Pancreas (tissue), 10 donors: ENCODE measurements around the gene UBE2N. TPM values are rescaled to one million over a fixed set of nuclear protein-coding genes. Genes with fewer than 3 reads are reported as not detected.
A peak's percentile ranks its signal among the peaks of the same experiment; 100 is the strongest.
"Not testable (repeated sequence)": the region's sequence is repeated elsewhere in the genome, so short reads cannot be mapped to it uniquely, and the experiment has no call there.

Experiments
- ATAC-seq, 4 donors: fragments of 200-7000 bp; cut with Tn5 transposase; one replicate each; pipeline versions ENCODE4 v1.8.0 to v1.9.1; 2020; ENCODE audit warnings: mild to moderate bottlenecking in 4 of 4, moderate library complexity in 4 of 4
- DNase-seq, 6 donors: peaks; one replicate each; pipeline ENCODE4 v3.0.0-alpha.2; 2020
- FAIRE-seq: peaks from 2 replicates; lab custom pipeline; 2012; peaks lifted over from hg19 to GRCh38; lab: Jason Lieb, UNC
- H3K27ac ChIP-seq, 4 donors: fragments of 200-600 bp; sonication (generic); 1 replicate in 3 of 4; 2 replicates in 1 of 4; pipeline versions ENCODE4 v1.5.0 to v1.8.0; 2020
- H3K27me3 ChIP-seq, 4 donors: fragments of 200-600 bp; one replicate each; pipeline ENCODE4 v1.8.0; 2021
- H3K36me3 ChIP-seq, 3 donors: fragments of 200-600 bp; sonication (generic) in 1 of 3; one replicate each; pipeline versions ENCODE4 v1.5.0 to v1.8.0; 2020 to 2021
- H3K4me1 ChIP-seq, 3 donors: fragments of 200-600 bp; one replicate each; pipeline ENCODE4 v1.8.0; 2021
- H3K4me3 ChIP-seq, 4 donors: fragments of 200-600 bp; sonication (generic) in 2 of 4; one replicate each; pipeline versions ENCODE4 v1.5.0 to v1.8.0; 2020 to 2021
- H3K9me3 ChIP-seq, 4 donors: fragments of 200-600 bp; one replicate each; pipeline ENCODE4 v1.8.0; 2021
- WGBS, 2 donors: extraction: QIAGEN DNeasy Blood & Tissue Kit; methylation state at CpG; one replicate each; pipeline ENCODE4 v1.1.7; 2013; 5-methylcytosine and 5-hydroxymethylcytosine counted together
- intact Hi-C, 3 donors: fragments of 100-400 bp; cut with DNase I; formaldehyde crosslinking; loops; one replicate each; pipeline versions ENCODE4 v1.11.1 to v1.14.2; 2022
- polyA plus RNA-seq, 2 donors: library from polyadenylated mRNA; stranded (reverse); fragments of 200-250 nt; gene quantifications; one replicate each; pipeline ENCODE4 v1.2.3, GENCODE V29; 2013
- total RNA-seq, 6 donors: library from RNA; stranded (reverse); fragmentation: NEBNext Ultra II Directional in 4 of 6; extraction: Animal tissue kit (Norgen Biotek cat#: 25700) in 4 of 6; gene quantifications; one replicate each; pipeline versions ENCODE4 v1.2.1 to v1.2.4, GENCODE V29; 2021 to 2023
- TF ChIP-seq, protein P1 (sequence below), 4 donors: fragments of 200-600 bp; sonication (generic) in 3 of 4; IDR thresholded peaks; one replicate each; pipeline versions ENCODE4 v1.5.0 to v1.8.0; 2021; ENCODE audit warnings: antibody characterized with exemption in 4 of 4
- donor health status: healthy with polysubstance abuse.
- donor health status: DM: no; HTN: no; CAD: no; lungs with moderate emphysema.
- donor health status: DM: no; HTN: no; CAD: no.
- donor health status: control.
- donor health status: control.
- donor health status: Bipolar disorder and iron deficiency.
- donor health status: DM: yes; HTN: yes; CAD: no.
- donor health status: DM: no; HTN: no; CAD: no.
- donor health status: DM: no; HTN: no; CAD: no.
- donor health status: DM: yes; HTN: yes; CAD: no.

UBE2N gene
- total and polyA plus RNA-seq, 8 donors, result 14.7 to 33.2 (median 21.5) TPM

DNA sequence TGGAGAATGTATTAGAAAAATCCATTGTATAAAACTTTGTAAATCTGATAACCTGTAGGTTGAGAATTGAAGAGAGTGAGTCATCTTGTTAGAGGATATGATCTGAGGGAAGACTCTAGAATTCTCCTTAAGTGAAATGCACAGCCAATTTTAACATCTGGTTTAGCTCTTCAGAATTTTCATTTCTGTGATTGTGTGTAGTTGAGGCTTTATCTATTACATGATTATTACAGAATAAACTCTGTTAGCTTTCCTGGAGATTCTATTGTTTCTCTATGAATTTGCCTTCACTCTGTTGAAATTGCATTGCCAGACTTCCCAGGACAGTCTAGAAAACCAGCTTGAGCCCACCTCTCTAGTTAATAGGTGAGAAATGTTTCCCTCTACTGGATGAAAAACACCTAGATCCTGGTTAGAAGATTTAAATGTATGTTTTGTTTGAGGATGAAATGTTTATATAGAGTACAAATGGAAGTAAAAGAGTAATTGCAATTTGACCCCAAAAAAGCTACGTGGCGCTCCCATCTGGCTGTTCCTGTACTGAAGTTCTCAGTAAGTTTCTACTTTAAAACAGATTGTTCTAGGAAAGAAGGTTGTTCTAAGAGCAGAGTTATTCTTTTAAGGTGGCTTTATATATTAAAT lies 61.1 kb downstream of the UBE2N start:
- 30 to 49% methylated on average over 2 of the region's 2 CpGs for WGBS, 2 donors
- TF ChIP-seq, protein P1, sequence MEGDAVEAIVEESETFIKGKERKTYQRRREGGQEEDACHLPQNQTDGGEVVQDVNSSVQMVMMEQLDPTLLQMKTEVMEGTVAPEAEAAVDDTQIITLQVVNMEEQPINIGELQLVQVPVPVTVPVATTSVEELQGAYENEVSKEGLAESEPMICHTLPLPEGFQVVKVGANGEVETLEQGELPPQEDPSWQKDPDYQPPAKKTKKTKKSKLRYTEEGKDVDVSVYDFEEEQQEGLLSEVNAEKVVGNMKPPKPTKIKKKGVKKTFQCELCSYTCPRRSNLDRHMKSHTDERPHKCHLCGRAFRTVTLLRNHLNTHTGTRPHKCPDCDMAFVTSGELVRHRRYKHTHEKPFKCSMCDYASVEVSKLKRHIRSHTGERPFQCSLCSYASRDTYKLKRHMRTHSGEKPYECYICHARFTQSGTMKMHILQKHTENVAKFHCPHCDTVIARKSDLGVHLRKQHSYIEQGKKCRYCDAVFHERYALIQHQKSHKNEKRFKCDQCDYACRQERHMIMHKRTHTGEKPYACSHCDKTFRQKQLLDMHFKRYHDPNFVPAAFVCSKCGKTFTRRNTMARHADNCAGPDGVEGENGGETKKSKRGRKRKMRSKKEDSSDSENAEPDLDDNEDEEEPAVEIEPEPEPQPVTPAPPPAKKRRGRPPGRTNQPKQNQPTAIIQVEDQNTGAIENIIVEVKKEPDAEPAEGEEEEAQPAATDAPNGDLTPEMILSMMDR (IDR thresholded peaks at IDR 0.05), result no peak
- FAIRE-seq (no peak), ATAC-seq (no peak), DNase-seq (no peak)
- Histone ChIP-seq H3K27ac (peak overlapping the region in 3 of 4 donors; percentile 19 to 95 (median 93)), H3K4me1 (peaks cover 3 to 13% (median 7%) of the 10 kb centered on the region in 3 donors), H3K36me3 (no peaks in the 10 kb centered on the region), H3K4me3 (peak overlapping the region in 3 of 4 donors; percentile 9 to 95 (median 85)), H3K27me3 (no peaks in the 10 kb centered on the region), H3K9me3 (no peaks in the 10 kb centered on the region)
- intact Hi-C loops, result no loop called here

DNA sequence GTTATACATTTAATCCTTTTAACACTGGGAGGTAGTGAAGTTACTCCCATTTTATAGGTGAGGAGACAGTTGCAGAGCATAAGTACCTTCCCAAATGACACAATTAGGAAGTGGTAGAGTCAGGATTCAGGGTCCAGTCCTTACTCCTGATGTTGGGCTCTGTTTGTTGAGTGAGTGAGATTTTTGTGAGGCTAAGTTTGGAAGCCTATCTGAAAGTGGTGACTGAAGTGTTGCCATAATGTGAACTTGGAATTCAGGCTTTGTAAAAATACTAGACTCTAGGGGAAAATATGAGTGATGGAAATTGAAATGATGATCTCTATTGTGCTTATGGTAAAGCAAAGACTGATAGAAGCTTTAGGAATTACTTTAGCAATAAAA lies 61.8 kb downstream of the UBE2N start:
- no peaks in the 10 kb centered on the region for H3K27me3 ChIP-seq
- FAIRE-seq, result no peak
- ATAC-seq, result no peak
- no peaks in the 10 kb centered on the region for H3K9me3 ChIP-seq
- no peak for DNase-seq
- H3K36me3 ChIP-seq, result no peaks in the 10 kb centered on the region
- H3K4me1 ChIP-seq, result peaks cover 3 to 13% (median 7%) of the 10 kb centered on the region in 3 donors
- peak overlapping the region; percentile 78 to 95 (median 83) for H3K4me3 ChIP-seq
- TF ChIP-seq, protein P1 (IDR thresholded peaks at IDR 0.05), result no peak
- peak overlapping the region in 3 of 4 donors; percentile 3 to 95 (median 93) for H3K27ac ChIP-seq
- intact Hi-C loops, result no loop called here

DNA sequence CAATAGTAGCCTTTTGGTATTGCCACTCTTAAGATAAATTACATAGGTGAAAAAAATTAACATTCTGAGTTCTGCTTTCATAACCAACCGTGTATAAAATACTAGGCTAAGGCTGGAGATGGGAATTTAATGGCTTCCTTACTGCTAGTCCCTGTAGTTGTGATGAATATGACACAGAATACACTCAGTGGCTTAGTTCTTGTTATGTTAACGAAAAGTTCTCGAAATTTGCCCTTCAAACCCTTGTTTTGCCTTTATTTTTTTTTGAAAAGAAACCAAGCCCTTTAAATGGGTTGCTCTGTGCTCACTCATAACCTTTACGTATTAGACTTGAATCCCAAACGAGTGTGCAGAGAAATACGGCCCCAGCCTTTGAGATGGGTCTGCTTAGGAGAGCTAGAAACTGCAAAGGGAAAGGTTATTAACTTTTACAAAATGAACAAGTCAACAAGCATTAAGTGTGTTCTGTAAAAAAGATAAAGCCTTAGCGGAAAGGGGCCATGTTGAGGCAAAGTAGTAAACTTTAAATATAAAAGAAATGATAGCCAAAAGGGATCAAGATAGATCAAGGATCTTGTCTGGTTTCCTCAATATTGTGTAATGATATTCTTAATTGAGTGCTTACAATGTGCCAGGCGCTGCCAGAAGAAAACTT lies 62.3 kb downstream of the UBE2N start:
- Histone ChIP-seq H3K4me1 (peaks cover 3 to 13% (median 7%) of the 10 kb centered on the region in 3 donors), H3K4me3 (peak overlapping the region; percentile 78 to 95 (median 83)), H3K27me3 (no peaks in the 10 kb centered on the region), H3K9me3 (no peaks in the 10 kb centered on the region), H3K36me3 (no peaks in the 10 kb centered on the region), H3K27ac (peak overlapping the region; percentile 3 to 95 (median 90))
- no peak for ATAC-seq
- intact Hi-C loops, result no loop called here
- no peak for DNase-seq
- FAIRE-seq, result no peak
- TF ChIP-seq, protein P1 (IDR thresholded peaks at IDR 0.05), result no peak
- 2 to 3% methylated on average over 8 of the region's 8 CpGs for WGBS, 2 donors

DNA sequence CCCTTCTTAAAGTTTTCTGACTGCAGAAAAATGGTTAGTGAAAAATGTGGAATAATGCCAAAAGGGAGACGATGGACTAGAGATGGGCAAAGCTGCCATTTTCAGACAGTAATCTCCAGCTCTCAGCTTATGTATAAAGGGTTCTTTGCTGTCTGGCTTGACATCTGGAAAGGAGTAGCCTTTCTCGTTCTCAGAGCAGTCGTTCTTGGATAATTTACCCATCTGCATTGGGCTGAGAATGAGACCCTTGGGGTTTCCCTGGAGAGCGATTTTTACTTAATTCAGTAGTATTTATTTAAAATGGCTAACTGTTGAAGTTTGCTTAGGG lies 62.8 kb downstream of the UBE2N start:
- 0 to 1% methylated on average over 4 of the region's 4 CpGs for WGBS, 2 donors
- TF ChIP-seq, protein P1 (IDR thresholded peaks at IDR 0.05), result no peak
- no peak for FAIRE-seq
- peaks cover 7 to 13% (median 7%) of the 10 kb centered on the region in 3 donors for H3K4me1 ChIP-seq
- DNase-seq, result no peak
- ATAC-seq, result no peak
- H3K27me3 ChIP-seq, result no peaks in the 10 kb centered on the region
- H3K36me3 ChIP-seq, result no peaks in the 10 kb centered on the region
- intact Hi-C loops, result no loop called here
- H3K27ac ChIP-seq, result peak overlapping the region; percentile 85 to 95 (median 90)
- peak overlapping the region; percentile 78 to 95 (median 83) for H3K4me3 ChIP-seq
- H3K9me3 ChIP-seq, result no peaks in the 10 kb centered on the region

DNA sequence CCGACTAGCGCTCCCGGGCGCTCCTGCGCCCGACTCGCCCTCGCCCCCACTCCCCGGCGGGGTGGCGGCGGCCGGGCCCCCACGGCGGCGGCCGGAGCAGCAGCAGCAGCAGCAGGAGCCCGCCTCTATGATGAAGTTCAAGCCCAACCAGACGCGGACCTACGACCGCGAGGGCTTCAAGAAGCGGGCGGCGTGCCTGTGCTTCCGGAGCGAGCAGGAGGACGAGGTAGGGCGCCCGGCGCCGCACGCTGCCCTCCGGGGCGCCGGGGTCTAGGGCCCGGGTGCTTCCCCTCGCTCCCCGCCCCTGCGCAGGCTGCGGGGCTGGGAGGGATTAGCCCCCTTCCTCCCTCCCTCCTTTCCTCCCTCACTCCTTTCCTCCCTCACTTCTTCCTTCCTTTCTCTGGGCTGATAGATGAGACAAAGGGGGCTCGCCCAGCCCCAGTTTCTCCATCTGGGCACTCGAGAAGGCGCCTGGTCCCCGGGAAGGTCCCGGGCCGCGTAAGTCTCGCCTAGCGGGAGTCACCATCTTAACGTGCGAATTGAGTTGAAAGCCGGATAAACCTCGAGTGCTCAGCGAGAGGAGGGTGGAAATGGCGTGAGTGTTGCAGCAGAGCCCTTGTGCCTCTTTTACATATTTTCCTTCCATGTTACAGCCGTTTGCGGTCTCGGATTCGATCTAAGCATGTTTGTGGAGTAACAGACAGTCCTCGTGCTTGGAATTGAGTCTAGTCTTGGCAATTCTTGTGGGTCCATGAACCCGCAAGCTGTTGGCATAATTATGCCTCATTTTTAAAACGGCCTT lies 63.4 kb downstream of the UBE2N start:
- peak in 4 of 6 donors; percentile 33 to 70 (median 53) for DNase-seq
- intact Hi-C loops, H3K9me3 ChIP-seq, H3K27me3 ChIP-seq, H3K36me3 ChIP-seq, FAIRE-seq: not testable (repeated sequence)
- Histone ChIP-seq H3K4me3 (peak overlapping the region; percentile 78 to 95 (median 83)), H3K27ac (peak overlapping the region; percentile 85 to 95 (median 90)), H3K4me1 (peaks cover 7 to 13% (median 9%) of the 10 kb centered on the region in 3 donors)
- peak; percentile 19 to 56 (median 34) for ATAC-seq
- 0% methylated on average over 41 to 46 of the region's 64 CpGs for WGBS, 2 donors
